NCI-H2081 treated with DMSO at 0.1 percent for 48 hours (cell line): ENCODE data around the gene RAPGEF3.

Experiments used
- DNase-seq: peaks from one replicate; lab custom pipeline; 2025; lab: John Stamatoyannopoulos, UW

RAPGEF3 gene

GRCh38 chr12:47722136-47722834 lies 36.4 kb downstream of the RAPGEF3 start:
- DNase-seq, result no peak

DNA sequence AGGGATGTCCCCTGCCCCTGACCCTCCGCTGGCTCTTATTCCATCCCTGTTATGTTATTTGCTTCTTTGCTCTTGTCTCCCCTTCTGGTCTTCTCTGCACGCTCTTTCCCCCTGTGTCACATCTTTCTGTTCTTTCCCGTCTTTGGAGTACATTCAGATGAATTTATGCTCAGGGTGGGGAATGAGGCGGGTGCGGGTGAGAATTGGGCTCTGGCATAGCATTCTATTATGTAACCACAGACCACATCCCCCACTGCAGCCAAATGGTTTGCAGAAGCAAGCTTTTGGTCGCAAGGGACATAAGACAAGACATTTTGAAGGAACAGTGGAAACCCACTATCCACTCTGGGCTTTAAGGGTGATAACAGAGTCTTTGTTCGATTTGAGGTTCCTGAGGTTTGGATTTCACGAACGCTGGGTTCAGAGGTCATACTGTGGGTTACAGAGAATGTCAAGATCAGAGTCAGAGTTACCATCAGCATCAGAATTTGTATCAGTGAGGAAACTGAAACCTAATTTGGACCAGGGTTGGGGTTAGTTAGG lies 37.2 kb downstream of the RAPGEF3 start:
- no peak for DNase-seq

DNA sequence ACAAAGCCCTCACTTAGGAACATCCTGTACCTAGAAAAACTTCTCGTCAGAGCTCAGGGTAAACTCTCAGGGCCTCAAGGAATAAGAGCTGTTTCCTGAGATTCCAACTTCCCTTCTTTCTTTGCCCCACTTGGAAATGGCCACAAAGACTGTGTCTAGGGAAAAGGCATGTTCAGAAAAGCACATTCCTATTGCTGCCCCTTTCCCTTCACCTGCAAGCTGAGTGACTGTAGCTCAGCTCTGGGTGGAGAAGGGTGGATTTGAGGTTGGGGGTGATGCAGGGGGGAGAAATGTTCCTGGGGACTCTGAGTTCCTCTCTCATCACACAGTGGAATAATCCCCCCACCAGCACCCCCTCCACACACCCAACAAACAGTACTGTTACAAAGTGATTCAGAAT lies 40.1 kb downstream of the RAPGEF3 start:
- DNase-seq, result no peak

GRCh38 chr12:47717443-47718193 lies 41.1 kb downstream of the RAPGEF3 start:
- no peak for DNase-seq

DNA sequence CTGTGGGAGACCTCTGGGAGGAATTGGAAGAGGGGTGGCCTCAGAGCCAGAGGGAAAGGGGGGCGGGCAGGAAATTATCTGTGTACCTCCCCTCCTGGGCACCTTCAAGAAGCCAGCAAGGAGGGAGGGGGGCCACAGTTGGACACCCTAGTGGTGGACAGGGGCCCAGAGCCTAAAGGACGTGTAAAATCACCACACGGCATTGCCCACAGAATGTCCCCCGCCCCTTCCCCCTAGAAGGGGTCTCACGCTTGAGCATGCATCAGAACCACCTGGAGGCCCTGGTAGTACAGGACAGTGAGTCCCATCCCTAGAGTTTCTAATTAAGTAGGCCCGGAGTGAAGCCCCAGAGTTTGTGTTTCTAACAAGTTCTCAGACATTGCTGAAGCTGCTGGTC lies 41.6 kb downstream of the RAPGEF3 start:
- DNase-seq, result no peak

DNA sequence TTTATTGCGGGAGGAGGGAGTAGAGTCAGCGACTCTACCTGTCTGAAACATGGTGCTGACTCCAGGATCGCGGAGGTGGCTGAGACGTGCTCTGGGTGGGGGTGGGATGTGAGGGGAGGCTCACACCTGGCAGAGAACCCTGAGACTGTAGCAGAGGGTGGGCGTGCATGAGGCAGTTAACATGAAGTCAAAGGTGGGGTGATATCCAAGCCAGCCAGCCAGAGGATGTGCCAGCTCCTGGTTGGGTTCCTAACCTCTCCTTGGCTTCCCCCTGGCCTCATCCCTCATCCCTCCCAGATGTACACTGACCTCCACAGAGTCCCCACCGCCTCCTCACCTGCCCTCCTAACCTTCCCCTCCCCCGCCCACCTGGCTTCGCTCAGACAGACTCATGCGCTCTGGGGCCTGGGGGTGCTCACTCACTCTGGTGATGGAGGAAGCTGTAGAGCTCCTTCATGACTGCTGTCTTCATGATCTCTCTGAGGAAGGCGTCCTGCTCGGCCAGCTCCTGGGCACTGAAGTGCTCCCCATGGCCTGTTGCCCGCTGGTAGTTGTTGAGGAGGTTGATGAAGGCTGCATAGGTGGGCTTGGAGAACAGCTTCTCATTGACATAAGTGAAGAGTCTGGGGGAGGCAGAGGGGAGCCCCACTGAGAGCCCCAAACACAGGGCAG lies 42.7 kb downstream of the RAPGEF3 start:
- no peak for DNase-seq

DNA sequence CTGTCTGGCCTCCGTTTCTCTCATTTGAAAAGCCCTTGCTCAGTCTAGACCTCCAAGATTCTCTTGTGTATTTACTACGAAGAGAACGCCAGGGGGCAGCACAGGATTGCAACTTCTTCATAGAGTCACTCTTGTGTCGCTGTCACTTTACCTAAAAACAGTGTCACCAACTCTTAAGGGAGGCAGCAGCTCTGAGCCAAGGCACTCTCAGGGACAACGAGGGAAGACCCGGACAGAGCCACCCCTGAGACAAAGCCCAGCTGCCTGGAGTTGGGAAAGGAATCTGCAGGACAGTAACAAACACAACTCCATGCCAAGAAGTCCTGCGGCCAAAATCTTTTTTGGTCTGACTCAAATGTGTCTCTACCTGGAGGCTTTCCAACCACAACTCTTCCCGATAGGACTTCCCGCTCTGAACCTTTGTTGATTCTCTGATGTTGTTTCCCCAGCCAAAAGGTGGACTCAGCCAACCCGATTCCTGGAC lies 43.2 kb downstream of the RAPGEF3 start:
- peak; percentile 33 for DNase-seq

DNA sequence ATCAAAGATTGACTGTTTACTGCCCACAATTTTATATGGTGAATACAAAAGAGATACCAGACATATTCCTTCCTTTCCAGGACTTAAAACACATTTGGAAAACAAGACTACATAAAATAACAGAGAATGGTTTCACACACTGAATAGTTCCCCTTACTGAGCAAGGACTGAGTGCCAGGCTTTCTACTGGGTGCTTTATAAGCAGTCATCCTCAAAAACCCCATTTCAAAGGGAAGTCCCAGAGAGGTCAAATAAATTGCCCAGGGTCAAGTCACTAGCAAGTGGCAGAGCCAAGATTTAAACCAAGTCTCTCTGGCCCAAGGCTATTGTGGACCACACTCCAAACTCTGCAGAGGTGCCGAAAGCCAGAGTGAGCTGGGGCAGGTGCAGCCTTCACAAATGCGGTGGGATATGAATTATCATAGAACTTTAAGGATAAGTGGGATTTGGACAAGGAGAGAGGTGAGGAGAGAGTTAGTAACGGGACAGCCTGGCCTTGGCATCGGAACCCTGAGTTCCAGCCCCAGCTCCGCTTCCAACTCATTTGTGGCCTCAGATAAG lies 43.8 kb downstream of the RAPGEF3 start:
- no peak for DNase-seq

GRCh38 chr12:47712171-47712570 lies 46.5 kb downstream of the RAPGEF3 start:
- DNase-seq, result no peak

GRCh38 chr12:47711448-47711847 lies 47.2 kb downstream of the RAPGEF3 start:
- no peak for DNase-seq

DNA sequence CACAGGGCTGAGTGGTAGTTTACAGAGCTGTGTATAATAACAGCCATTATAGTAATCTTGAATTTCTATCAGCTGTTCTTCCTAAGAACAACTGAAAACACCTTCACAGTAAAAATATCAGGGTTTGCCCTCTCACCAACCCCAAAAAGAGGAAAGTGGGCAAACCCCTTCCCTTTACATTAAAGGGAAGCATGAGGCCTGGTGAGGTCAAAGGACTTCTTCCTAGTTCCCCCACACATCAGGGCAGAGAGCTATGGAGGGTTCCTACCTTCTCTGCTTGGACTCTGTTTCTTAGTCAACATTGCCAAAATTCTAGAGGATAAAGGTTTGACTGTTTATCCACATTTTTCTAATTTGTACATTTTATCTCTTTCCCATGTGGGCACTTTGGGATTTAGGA lies 48.4 kb downstream of the RAPGEF3 start:
- no peak for DNase-seq

DNA sequence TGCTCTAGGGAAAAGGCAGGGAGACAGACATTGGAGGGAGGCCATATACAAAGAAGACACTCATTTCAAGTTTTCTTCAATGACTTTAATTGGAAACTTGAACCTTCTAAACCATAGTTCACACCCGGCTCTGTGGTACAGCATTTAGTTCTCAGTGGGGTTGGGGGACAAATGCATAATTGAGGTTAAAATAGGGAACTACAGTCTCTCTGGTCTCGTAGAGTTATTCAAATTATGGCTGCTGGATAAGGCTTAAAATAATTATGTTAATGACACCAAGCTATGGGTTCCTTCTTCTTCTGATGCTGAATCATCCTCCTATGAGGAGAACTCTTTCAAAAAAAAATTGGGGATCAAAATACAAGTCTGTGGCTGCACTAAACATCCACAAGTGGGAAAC lies 49.0 kb downstream of the RAPGEF3 start:
- no peak for DNase-seq

- DNase-seq, result no peak
Observed at GRCh38 chr12:47709237-47709636, 49.4 kb downstream of the RAPGEF3 start.

GRCh38 chr12:47707905-47708543 lies 50.7 kb downstream of the RAPGEF3 start:
- no peak for DNase-seq

DNA sequence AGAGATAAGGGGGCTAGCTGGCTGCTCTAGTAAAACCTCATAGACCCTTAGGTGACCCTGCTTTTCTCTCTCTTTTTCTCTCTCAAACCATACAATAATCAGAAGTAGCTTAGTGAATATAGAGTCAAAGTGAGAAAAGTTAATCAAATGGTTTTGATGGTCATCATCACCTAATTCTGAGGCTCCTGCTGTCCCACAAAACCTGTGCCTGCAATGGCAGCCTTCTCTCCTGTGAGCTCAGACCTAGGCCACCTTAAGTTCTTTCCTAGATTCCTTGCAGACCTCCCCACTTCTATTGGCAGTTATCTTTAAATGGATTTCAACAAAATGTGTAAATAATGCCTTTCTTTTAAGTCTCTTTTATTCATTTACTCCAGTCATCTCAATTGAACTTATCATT lies 51.3 kb downstream of the RAPGEF3 start:
- DNase-seq, result no peak

DNA sequence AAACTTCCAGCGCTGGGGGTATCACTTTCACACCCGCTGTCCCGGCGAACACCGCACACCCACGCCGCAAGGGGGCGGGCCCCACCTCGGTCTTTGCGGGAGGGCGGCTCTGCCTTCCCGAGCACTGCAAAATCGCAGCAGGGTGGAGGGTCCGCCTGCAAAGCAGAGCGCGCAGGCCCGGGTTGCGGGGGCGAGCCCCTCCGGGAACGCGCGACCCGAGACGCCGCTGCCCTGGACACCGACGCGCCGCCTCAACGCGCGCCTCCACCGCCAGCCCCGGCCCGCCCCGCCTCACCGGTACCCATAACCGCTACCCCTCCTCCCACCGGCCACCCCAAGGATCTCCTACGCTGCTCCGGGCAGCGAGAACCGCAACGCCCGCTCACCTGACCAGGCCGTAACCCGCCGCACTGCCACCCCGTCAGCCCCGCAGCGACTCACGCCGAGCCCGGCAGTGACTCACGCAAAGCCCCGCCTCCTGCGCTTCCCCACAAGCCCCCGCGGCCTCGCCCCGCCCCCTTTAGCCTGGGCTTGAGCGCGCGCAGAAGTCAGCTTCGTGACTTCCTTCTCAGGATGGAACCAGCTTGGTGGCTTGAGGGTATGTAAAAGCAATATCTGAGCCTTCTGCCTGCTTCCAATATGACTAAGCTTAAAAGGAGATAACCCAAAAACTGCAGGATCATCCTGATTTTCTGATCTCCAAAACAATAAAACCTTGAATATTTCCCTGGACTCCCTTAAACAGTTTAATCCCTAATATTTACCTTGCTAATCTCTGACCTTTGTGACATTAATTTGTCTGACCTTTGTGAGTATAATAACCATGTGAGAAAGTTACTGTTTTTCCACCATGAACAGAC lies 52.9 kb downstream of the RAPGEF3 start, which contains the start of gene RPAP3:
TSS of gene RPAP3 (minus strand) at position 465 of the 860 bp plus-strand sequence. CDS start 3,190 bp downstream, outside the sequence.
- no peak for DNase-seq

GRCh38 chr12:47705229-47705565 lies 53.5 kb downstream of the RAPGEF3 start:
- DNase-seq, result no peak

DNA sequence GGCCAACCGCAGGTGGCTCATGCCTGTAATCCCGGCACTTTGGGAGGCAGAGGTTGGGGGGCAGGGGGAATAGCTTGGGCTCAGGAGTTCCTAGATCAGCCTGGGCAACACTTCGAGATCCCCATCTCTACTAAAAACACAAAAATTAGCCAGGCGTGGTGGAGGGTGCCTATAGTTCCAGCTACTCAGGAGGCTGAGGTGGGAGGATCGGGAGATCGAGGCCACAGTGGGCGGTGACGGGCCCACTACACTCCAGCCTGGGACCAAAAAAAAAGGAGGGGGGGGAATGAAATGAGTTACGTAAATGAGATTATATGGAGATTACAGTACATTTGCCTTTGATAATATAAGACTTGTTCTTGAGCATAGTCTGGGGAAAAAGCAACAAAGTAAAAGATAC lies 54.0 kb downstream of the RAPGEF3 start:
- no peak for DNase-seq

DNA sequence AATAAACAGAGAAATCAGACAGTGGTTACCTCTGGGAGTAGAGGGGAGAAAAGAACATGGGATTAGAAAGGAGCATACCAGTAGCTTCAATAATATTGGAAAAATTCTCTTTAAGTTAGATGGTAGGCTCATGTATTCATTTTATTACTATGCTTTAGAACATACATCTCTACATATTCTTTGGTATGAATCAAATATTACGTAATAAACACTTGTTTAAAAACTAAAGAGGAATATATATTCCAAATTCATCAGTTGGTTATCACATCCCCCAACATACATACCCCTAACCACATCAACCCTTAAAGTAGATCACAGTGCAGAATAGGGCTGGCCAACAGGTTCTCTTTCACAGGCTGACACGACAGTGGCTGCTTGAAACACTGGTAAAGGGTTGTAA lies 58.4 kb downstream of the RAPGEF3 start:
- no peak for DNase-seq

- no peak for DNase-seq
Observed at GRCh38 chr12:47698631-47699030, 60.0 kb downstream of the RAPGEF3 start.

- DNase-seq, result no peak
Observed at GRCh38 chr12:47698055-47698454, 60.6 kb downstream of the RAPGEF3 start.
